LoVo (cell line): Measurements from ENCODE around the gene TCEAL6.
"Not testable (repeated sequence)": the region's sequence is repeated elsewhere in the genome, so short reads cannot be mapped to it uniquely, and the experiment has no call there.

ENCODE experiments used
- DNase-seq: peaks from one replicate; pipeline ENCODE4 v3.0.0-alpha.2; 2016; ENCODE audit warnings: low spot score

Gene TCEAL6

DNA sequence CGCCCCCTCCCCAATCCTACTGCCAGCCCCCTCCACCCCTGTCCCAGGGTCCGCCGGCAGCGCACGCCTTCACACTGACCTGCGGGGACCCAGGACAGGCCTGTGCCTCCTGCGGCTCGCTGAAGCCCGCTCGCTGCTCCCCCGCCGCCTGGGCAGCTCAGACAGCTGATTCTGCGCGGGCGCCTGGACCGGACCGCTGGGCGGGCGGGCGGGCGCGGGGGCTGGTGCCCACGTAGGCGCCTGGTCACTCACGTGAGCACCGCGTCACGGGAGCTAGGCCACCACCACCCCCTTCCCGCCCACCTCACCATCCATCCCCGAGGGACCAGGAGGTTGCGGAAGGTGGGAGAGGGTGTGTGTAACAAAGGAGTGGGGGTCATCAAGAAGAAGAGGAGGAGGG, at the start of gene TCEAL6:
Gene TCEAL6, minus strand, starts transcription at position 208 of the 400 bp plus-strand sequence.
- not testable (repeated sequence) for DNase-seq

DNA sequence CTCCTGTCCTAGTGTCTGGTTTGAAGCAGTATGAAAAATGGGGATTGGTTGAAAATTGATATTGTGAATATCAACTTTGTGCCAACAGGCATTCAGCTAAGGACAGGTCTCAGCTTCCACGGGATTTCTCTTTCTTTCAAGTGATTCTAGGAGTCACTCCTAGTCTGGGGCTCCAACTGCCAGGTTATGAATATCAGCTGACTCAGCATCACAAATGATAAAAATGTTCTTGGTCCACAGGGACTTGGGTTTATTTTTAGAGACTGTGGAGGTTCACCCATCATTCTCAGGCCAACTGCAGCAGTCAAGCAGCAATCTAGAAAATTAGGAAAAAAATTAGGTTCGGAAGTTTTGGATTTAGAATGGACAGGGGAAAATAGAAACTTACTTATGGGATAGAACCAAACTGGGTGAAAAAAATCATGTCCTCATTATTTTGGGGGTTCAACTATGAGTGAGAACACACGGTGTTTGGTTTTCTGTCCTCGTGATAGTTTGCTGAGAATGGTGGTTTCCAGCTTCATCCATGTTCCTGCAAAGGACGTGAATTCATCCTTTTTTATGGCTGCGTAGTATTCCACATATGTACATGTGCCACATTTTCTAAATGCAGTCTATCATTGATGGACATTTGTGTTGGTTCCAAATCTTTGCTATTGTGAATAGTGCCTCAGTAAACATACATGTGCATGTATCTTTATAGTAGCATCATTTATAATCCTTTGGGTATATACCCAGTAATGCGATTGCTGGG, 43.9 kb upstream of the TCEAL6 start:
- DNase-seq = no peak

DNA sequence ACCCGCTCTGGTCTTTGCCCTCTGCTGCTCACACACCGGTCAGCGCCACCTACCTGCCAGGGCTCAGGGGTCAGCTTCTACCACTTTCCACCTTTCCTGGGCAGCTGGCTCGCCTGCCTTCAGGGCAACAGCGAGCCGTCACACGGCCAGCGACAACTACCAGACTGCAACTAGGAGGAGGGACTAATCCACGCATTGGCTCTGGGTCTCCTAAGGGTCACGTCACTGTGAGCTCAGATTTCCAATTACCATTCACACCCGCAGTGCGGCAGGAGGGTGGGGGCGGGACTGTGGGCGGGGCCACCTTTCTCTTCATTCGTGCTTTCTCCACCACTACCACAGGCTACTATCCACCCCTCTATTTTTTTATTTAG, 13.5 kb upstream of the TCEAL6 start, which contains the start of gene BEX5:
Gene BEX5, minus strand, starts transcription at position 172 of the 374 bp plus-strand sequence. CDS start 1,712 bp downstream, outside the sequence.
- DNase-seq = no peak

DNA sequence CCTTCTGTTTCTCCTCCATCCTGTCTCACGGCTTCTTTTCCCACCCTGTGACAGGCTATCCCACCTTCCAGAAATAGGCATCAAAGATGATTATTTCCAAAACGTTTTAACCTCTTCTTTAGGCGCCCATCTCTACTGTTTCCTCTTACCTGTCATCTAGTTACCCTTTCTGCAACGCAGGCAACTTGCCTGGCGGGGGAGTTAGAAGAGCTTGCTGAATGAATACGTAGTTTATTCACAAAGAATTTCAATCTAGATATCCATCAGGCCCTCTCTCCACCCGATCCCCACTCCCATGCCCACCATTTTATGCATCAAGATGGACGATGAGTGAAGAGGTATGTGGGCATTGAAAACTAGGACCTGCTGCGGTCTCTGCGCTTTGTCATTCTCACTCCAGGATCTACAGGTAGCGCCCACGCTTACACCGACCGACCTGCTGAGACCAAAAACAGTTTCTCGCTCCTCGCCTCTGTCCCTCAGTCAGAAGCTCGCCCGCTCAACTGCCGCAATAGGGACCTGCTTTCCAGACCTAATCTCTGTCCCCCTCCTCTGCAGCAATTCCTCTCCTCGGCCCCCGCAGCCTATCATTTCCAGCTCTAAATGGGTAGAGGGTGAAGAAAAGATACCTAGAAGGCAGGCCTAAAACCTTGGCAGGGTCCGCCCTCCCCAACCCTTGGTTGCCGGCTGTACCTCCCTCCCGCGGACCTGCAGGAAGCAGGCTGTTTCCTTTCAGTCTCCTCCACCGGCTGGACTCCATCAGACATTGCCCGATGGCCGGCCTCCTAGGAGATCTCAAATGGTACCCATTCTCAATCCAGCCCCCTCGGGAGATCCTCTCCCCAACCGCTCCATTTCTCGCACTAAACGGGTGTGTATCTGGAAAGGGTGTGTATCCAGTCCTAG, 12.9 kb upstream of the TCEAL6 start:
- DNase-seq = no peak

DNA sequence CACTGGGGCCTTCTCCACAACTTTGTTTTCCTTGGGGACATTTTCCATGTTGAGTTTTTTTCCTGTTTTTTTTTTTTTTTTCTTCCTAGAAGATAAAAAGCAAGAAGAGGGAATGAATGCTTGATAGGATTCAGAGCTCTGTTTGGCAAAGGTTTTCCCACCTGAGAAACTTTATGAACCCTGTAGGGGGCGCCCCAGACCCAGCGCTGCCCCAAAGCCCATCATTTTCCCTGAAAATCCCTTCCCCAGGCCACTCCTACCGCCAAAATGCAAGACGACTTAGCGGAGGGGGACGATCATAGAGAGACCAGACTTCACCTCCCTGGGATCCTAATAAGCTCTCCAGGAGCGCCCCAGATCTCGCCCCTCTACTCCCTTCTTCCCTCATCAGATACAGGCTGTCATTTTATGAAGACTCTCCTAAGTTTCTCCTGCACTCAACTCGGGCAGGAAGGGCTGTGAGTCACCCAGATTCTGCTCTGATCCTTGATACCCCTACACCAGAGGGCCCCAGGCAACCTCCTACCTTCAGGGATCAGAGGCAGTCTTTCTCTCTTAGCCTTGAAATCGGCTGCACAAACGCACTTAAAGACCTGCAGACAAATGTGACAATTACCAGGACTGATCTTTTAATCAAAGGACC, 12.1 kb upstream of the TCEAL6 start:
- no peak for DNase-seq

DNA sequence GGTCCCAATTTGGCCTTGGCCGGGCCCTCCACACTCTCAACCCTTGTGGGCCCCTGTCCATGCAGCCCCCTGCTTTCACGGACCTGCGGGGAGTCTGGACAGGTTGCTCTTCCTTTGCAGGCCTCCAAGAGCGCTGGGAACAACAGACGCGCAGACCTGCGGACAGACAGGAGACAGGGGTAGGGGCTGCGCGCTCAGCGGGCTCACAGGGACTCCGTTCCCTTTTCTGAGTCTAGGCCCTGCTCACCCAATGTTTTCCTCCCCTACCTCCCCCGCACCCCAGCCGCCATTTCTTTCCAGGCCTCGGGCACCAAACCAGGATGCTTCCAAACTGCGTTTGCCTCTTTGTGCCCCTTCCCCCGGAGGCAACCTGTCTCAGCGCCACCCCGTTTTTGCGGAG, 650 bp downstream of the TCEAL6 start:
- DNase-seq = not testable (repeated sequence)

DNA sequence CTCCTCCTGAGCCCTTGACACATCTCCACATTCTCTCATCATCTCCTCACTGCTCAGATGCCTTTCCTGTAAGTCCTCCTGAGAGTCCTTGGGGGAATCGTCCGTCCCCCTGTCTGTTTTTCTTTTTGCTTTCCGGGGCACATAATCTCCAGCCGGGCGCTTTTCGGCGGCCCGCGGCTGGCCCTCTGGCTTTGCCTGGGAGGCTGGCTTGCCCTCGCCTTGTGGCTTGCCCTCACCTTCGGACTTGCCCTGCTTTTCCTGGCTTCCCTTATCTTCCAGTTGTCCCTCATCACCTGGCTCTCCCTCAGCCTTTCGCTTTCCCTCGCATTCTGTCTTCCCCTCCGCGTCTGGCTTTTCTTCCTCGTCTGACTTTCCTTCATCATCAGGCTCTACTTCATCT, 1.4 kb downstream of the TCEAL6 start:
- not testable (repeated sequence) for DNase-seq

DNA sequence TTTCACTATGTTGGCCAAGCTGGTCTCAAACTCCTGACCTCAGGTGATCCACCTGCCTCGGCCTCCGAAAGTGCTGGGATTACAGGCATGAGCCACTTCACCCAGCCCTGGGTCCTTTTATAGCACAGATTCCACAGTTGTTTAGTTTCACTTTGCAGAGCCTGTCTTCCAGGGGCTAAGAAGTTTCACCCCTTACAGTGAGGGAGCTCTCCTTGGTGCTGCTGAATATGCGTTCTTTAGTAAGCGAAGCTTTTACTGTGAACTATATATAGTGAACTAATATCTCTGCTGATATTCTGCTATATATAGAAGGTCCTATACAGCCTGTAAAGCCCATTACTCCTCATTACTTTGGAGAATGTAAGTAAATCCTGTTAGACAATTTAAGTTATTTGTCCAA, 4.2 kb downstream of the TCEAL6 start:
- DNase-seq = no peak

DNA sequence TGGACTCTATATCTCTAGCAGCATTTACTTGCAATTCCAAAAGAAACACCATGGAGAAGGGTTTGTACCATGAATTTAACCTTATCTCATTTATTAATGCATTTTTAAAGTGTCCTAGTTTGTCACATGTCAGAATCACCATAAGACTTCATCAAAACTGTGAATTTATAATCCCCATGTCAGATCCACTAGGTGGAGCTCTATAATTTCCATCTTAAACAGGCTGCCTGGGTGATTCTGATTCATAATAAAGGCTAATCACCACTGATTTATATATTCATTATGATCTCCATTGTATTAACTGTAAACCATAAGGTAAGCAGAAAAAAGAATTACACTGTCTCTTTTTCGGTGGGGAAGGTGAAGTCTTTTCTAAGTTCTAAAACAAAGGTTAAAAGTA, 12.8 kb downstream of the TCEAL6 start:
- DNase-seq = no peak

DNA sequence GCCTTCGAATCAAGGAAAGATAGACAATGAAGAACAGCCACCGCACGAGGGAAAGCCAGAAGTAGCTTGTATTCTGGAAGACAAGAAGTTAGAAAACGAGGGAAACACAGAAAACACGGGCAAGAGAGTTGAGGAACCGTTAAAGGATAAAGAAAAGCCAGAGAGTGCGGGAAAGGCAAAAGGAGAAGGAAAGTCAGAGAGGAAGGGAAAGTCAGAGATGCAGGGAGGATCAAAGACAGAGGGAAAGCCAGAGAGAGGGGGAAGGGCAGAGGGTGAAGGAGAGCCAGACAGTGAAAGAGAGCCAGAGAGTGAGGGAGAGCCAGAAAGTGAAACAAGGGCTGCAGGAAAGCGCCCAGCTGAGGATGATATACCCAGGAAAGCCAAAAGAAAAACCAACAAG, 15.4 kb downstream of the TCEAL6 start:
- no peak for DNase-seq

DNA sequence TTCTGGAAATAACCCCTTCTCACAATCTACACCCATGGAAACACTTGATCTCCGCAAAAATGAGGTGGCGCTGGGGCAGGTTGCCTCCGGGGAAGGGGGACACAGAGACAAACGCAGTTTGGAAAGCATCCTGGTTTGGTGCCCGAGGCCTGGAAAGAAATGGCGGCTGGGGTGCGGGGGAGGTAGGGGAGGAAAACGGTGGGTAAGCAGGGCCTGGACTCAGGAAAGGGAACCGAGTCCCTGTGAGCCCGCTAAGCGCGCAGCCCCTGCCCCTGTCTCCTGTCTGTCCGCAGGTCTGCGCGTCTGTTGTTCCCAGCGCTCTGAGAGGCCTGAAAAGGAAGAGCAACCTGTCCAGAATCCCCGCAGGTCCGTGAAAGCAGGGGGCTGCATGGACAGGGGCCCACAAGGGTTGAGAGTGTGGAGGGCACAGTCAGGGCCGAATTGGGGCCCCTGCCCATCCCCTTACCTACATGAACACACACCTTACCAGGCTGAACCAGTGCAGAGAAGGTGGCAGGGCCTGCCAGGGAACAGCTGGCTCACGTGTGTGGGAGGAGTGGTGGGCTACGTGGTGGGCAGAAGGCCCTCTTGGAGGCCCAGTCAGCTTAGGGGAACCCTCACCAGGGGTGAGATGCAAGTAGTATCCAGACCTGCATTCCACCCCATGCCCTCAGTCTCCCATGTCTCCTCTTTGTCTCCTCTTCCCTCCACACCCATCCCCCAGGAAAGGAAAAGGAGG, 16.0 kb downstream of the TCEAL6 start:
- DNase-seq = not testable (repeated sequence)

DNA sequence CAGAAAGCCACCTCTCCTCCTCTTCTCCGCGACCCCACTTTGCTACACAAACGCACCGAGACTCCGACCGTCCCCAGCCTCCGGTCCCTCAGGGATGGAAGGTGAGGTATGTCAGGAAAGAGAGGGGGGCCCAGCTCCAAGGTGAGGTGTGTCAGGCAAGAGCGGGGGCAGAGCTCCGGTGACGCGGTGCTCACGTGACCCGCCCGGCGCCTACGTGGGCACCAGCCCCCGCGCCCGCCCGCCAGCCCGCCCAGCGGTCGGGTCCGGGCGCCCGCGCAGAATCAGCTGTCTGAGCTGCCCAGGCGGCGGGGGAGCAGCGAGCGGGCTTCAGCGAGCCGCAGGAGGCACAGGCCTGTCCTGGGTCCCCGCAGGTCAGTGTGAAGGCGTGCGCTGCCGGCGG, 16.8 kb downstream of the TCEAL6 start, which contains the start of gene TCEAL2:
Gene TCEAL2, plus strand, starts transcription at position 244 of the 400 bp plus-strand sequence. CDS start 1,152 bp downstream, outside the sequence.
- not testable (repeated sequence) for DNase-seq

DNA sequence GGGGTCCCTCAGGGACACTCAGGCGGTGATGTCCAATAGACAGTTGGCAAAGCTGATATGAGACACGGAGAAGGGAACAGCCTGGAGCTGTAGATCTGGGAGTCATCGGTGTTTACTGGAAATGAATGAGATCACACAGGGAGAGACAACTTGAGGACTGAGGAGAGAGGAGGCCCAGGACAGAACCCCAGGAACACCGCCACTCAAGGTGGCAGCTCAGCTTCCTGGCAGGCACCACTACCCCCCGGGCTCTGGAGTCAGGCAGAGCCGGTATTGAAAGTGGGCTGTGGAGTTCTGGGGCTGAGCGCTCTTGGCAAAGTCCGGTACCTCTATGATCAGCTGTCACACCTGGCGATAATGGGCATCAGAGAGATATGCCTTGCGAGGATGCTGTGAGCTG, 17.3 kb downstream of the TCEAL6 start:
- not testable (repeated sequence) for DNase-seq

DNA sequence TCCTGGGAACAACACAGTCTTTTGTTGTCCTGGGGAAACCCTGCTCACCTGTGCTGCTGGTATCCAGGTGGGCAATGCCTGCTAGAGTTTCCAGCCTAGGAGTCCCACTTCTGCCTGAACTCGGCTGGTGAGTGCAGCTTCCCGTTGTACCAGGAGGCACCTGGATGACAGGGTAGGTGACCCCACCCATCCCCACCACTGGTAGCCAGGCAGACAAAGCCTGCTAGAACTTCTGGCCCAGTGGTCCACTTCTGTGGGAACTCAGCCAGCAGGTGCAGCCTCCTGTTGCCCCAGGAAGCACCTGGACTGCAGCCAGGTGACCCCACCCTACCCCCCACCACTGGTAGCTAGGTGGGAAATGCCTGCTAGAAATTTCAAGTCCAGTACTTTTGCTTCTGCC, 26.5 kb downstream of the TCEAL6 start:
- DNase-seq = no peak

DNA sequence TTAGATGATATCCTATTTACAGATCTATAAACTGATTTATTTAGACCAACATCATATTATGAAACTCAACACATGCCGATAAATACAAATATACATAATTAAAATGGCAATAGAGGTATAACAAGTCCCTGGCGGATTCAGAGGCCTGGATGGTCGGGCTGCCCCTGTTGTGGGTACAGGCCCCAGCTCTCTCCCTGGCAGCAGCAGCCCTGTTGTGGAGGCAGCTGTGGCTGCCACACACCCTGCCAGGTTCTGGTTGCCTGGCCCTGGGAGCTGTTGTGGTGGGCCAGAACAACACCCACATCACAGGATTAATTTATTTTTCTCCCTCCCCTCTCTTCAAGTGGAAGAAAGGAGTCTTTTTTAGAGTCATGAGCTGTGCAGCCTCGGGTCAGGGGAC, 28.9 kb downstream of the TCEAL6 start:
- DNase-seq = no peak
